Colonic mucosa (tissue), 4 donors: ENCODE measurements around the gene GPR162. TPM values are rescaled to one million over a fixed set of nuclear protein-coding genes. Genes with fewer than 3 reads are reported as not detected.

Experiments
- DNase-seq: peaks from one replicate; pipeline ENCODE4 v3.0.0-alpha.2; 2020
- H3K27ac ChIP-seq: fragments of 200-600 bp; one replicate; pipeline ENCODE4 v1.8.0; 2021
- H3K27me3 ChIP-seq: fragments of 200-600 bp; one replicate; pipeline ENCODE4 v1.8.0; 2021
- H3K36me3 ChIP-seq: fragments of 200-600 bp; one replicate; pipeline ENCODE4 v1.8.0; 2021
- H3K4me1 ChIP-seq: fragments of 200-600 bp; one replicate; pipeline ENCODE4 v1.8.0; 2021; ENCODE audit warnings: mild to moderate bottlenecking
- H3K4me3 ChIP-seq: fragments of 200-600 bp; one replicate; pipeline ENCODE4 v1.8.0; 2021
- H3K9ac ChIP-seq, 2 donors: one replicate each; pipeline ENCODE4 v1.7.0; 2013; ENCODE audit warnings: control low read depth in 2 of 2, low read depth in 2 of 2, low read length in 2 of 2
- H3K9me3 ChIP-seq: fragments of 200-600 bp; one replicate; pipeline ENCODE4 v1.8.0; 2021
- intact Hi-C: fragments of 100-400 bp; cut with DNase I; formaldehyde crosslinking; loops from one replicate; pipeline ENCODE4 v1.14.1; 2022
- total RNA-seq, 2 donors: library from RNA; stranded (reverse); fragmentation: NEBNext Ultra II Directional in 1 of 2; extraction: Animal tissue kit (Norgen Biotek cat#: 25700) in 1 of 2; gene quantifications; one replicate each; pipeline ENCODE4 v1.2.1, GENCODE V29; 2021
- TF ChIP-seq, protein P1 (sequence below): fragments of 200-600 bp; IDR thresholded peaks from one replicate; pipeline ENCODE4 v1.8.0; 2022; ENCODE audit warnings: antibody characterized with exemption, mild to moderate bottlenecking
- donor health status: healthy.
- donor health status: DM: no; HTN: no; CAD: no.
- donor health status: DM: no; HTN: no; CAD: no.

Gene GPR162
- total RNA-seq, 2 donors from 2014 or later, result 1.9 to 2.7 TPM

DNA sequence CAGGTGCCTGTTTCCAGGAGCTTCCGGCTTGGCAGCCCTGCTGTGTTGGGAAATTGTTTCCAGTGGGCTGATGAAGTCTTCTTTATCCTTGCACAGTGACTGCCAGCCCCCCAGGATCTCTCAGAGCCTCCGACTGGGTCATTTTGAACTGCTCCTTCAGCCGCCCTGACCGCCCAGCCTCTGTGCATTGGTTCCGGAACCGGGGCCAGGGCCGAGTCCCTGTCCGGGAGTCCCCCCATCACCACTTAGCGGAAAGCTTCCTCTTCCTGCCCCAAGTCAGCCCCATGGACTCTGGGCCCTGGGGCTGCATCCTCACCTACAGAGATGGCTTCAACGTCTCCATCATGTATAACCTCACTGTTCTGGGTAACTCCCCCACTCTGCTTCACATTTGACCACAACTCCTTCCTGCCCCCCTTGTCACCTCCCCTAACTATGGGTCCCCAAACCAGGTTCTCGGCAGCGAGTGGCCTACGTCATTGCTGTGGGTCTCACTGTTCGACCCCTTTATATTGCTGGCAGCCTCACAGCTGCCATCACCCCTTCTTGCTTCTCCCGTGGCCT is 47.0 kb upstream of the GPR162 start:
- Histone ChIP-seq H3K9me3 (no peaks in the 10 kb centered on the region), H3K9ac (peak overlapping the region in 1 of 2 donors; percentile 5), H3K4me1 (no peaks in the 10 kb centered on the region), H3K4me3 (no peak overlapping the region), H3K27ac (no peak overlapping the region), H3K27me3 (peaks cover 9% of the 10 kb centered on the region), H3K36me3 (no peaks in the 10 kb centered on the region)
- TF ChIP-seq, protein P1, sequence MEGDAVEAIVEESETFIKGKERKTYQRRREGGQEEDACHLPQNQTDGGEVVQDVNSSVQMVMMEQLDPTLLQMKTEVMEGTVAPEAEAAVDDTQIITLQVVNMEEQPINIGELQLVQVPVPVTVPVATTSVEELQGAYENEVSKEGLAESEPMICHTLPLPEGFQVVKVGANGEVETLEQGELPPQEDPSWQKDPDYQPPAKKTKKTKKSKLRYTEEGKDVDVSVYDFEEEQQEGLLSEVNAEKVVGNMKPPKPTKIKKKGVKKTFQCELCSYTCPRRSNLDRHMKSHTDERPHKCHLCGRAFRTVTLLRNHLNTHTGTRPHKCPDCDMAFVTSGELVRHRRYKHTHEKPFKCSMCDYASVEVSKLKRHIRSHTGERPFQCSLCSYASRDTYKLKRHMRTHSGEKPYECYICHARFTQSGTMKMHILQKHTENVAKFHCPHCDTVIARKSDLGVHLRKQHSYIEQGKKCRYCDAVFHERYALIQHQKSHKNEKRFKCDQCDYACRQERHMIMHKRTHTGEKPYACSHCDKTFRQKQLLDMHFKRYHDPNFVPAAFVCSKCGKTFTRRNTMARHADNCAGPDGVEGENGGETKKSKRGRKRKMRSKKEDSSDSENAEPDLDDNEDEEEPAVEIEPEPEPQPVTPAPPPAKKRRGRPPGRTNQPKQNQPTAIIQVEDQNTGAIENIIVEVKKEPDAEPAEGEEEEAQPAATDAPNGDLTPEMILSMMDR, result no peak
- intact Hi-C loops, result no loop called here
- no peak for DNase-seq

- H3K9me3 ChIP-seq, result no peaks in the 10 kb centered on the region
- H3K4me3 ChIP-seq, result no peak overlapping the region
- TF ChIP-seq, protein P1, result no peak
- no peaks in the 10 kb centered on the region for H3K4me1 ChIP-seq
- peaks cover 9% of the 10 kb centered on the region for H3K27me3 ChIP-seq
- no peak overlapping the region for H3K27ac ChIP-seq
- no peak for DNase-seq
- H3K36me3 ChIP-seq, result no peaks in the 10 kb centered on the region
- no peak overlapping the region for H3K9ac ChIP-seq
- intact Hi-C loops, result no loop called here
Measured at GRCh38 chr12:6775185-6776174, 46.1 kb upstream of the GPR162 start.

GRCh38 chr12:6777386-6777785 is 44.2 kb upstream of the GPR162 start:
- no peak for DNase-seq
- Histone ChIP-seq H3K4me3 (no peak overlapping the region), H3K9ac (no peak overlapping the region), H3K27me3 (peaks cover 9% of the 10 kb centered on the region), H3K27ac (no peak overlapping the region), H3K36me3 (no peaks in the 10 kb centered on the region), H3K4me1 (no peaks in the 10 kb centered on the region), H3K9me3 (no peaks in the 10 kb centered on the region)
- TF ChIP-seq, protein P1, result no peak
- intact Hi-C loops, result no loop called here

GRCh38 chr12:6778217-6778573 is 43.4 kb upstream of the GPR162 start:
- intact Hi-C loops, result loop anchor here (2.0 kb wide), 1 partner anchor 25 kb away; the partner anchor contains the start of gene MLF2
- Histone ChIP-seq H3K36me3 (no peaks in the 10 kb centered on the region), H3K27me3 (peaks cover 7% of the 10 kb centered on the region), H3K4me3 (peak overlapping the region; percentile 37), H3K27ac (peak overlapping the region; percentile 13), H3K9me3 (no peaks in the 10 kb centered on the region), H3K9ac (peak overlapping the region; percentile 26 to 62), H3K4me1 (no peaks in the 10 kb centered on the region)
- TF ChIP-seq, protein P1, result no peak
- DNase-seq, result peak; percentile 38

- peak overlapping the region; percentile 26 to 62 for H3K9ac ChIP-seq
- intact Hi-C loops, result loop anchor here (2.0 kb wide), 1 partner anchor 26 kb away; the partner anchor contains the start of gene MLF2
- H3K36me3 ChIP-seq, result no peaks in the 10 kb centered on the region
Measured at GRCh38 chr12:6778574-6779550, 42.8 kb upstream of the GPR162 start.

More at GRCh38 chr12:6778574-6779550, 42.8 kb upstream of the GPR162 start:
- peak; percentile 98 for DNase-seq
- Histone ChIP-seq H3K4me3 (peak overlapping the region; percentile 37), H3K27me3 (peaks cover under 1% of the 10 kb centered on the region), H3K9me3 (no peaks in the 10 kb centered on the region), H3K4me1 (no peaks in the 10 kb centered on the region), H3K27ac (peak overlapping the region; percentile 13)
- TF ChIP-seq, protein P1, result peak; percentile 91
